Stimulated activated CD4-positive, alpha-beta T cell treated with anti-CD3 and anti-CD28 coated beads, Interleukin-4, amount 100 ng/mL, for 1 hour (primary cell): ENCODE measurements around the gene ZNF536.
"Not testable (repeated sequence)": the region's sequence is repeated elsewhere in the genome, so short reads cannot be mapped to it uniquely, and the experiment has no call there.

Experiments used
- DNase-seq: peaks from one replicate; pipeline ENCODE4 v3.0.0-alpha.2; 2020

The ZNF536 gene

DNA sequence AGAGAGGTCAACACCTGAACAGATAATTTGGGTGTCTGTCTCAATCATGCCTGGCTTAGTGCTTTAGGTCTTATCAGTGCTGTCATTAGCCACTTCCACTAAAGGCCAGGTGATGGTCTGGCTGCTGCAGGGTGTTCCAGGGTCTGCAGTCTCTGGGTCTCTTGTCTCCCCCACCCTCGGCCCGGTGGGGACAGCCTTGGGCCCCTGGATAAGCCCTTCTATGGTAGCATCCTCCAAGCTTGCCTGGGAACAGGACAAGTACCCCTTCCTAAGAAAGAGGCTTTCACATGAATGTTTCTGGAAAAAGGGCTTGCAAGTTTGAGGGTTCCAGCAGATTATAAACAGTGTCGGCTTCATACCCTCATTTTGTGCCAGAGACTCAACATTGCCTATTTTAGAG lies 29.3 kb upstream of the ZNF536 start:
- DNase-seq: no peak

DNA sequence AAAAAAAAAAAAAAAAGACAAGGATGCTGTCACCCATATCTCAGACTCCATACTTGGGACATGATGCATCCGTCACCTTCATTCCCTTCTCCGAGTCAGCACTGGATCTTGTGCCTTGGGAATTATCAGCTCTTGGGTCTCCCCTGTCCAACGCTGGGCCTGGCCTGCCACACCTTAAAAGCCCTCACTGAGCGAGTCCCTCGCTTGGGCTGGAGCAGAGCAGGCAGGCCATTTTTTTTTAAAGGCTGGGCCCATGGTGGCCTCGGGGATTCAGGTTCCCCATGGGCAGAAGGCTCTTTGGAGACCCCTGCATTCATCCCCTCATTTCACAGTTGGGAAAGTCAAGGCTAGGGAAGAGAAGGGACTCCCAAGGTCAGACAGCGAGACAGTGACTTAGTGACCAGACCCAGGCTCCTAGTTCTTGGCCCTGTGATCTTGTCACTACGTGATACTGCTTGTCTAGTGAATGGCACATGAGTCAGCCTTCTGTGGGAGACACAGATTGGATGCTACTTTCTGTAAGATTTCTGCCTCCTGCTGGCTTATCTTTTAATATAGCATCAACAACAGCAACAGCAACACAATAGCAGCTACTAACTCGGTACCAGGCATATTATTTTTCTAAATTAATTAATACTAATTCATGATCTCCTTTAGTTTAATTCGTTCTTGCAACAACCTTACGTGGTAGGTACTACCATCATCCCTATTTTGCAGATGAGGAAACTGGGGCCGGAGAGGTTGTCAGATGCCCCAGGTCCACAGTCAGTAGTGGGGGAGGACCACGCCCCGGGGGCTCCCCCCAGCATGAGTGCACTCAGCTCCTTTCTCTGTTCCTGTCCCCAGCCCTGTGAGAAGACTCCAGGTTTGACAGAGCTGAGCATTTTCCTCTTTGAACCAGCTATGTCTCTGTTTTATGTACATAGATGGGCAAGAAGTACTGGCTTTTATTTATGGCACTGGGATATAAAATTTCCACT lies 27.4 kb upstream of the ZNF536 start:
- DNase-seq: no peak

DNA sequence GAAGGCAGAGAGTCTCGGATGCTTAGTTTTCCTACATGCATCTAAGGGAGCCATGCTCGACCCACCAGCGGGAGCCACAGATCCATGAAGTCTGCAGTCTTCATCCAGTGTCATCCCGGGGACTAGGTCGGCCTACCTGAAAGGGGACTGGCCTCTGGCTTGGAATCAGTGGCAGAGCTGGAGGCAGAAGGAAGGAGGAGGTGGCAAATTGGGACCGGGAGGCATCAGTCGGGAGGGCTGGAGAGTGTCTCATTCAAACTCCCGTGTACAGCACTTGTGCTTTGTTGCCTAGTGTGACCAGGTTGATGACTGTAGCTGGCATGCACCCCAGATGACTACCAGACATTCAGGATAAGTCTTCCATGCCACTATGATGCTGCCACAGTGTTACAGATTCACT lies 26.5 kb upstream of the ZNF536 start:
- no peak for DNase-seq

DNA sequence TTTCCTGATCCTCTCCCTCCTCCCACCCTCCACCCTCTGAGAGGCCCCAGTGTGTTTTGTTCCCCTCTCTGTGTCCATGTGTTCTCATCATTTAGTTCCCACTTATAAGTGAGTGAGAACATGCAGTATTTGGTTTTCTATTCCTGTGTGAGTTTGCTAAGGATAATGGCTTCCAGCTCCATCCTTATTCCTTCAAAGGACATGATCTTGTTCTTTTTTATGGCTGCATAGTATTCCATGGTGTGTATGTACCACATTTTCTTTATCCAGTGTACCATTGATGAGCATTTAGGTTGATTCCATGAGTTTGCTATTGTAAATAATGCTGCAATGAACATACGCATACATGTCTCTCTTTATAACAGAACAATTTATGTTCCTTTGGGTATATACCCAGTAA lies 25.7 kb upstream of the ZNF536 start:
- DNase-seq: not testable (repeated sequence)

DNA sequence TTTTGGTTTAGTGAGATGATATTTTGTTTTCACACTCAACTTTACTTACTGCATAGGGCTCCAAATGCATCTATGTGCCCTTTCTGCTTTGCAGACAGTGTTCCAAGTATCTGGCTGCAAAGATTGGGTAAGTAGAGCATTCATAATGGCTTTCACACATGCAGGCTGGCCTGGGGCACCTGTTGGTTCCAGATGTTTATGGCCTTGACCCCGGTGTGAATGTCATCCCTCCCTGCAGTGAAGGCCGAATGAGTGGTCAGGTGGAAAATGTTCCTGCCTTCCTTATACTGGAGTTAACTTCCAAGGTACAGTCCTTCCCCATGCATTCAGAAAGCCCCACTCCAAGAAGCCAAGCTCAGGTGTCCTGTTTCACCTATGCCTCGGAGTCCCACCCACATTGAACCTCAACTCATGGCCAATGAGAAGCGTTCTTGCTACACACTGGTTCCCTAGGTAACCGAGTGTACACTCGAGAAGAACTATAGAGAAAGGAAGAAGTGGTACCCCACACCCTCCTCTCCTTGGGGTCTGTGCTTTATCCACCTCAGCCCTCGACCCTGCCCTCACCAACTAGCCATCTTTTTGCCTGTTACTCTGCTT lies 23.0 kb upstream of the ZNF536 start:
- DNase-seq: no peak

DNA sequence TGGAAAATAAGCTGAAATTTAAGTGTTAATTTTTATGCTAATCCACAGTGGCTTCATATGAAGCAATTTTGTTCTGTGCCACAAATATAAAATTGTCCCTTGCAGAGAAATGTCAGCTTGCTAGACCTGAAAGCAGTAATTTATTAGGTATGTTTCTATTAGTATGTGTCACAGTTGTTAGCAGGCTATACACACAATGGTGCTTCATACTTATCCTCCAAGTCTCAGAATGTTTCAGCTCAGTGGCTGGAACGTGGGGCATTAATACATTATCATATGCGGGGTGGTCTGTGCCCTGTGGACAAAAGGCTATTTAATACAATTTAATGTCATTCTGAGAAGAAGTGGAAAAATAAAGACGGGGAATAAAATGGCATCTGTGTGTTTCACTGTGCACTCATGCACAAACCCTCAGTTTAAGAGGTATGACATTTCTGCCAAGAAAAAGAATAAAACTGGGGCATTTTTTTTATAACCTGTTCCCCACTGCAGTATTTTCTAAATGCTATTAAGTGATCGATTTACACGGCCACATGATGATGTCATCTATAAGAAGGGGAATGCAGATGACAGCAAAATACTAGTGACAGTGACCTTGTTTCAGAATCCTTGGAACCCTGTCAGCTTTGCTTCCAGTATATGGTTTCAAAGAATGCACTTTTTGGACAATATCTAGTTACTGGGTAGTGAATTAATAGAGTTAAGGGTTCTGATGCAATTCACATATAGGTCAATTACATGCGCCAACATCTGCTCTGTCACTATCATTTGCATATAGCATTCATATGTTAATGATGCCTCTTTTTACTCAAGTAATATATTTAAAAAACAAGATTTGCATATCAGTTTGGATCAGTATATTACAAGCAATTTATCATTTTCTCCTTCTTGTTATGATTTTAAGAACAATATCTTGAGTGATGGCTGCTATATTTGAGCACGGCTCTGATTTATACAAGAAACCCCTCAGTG lies 21.2 kb upstream of the ZNF536 start:
- no peak for DNase-seq

DNA sequence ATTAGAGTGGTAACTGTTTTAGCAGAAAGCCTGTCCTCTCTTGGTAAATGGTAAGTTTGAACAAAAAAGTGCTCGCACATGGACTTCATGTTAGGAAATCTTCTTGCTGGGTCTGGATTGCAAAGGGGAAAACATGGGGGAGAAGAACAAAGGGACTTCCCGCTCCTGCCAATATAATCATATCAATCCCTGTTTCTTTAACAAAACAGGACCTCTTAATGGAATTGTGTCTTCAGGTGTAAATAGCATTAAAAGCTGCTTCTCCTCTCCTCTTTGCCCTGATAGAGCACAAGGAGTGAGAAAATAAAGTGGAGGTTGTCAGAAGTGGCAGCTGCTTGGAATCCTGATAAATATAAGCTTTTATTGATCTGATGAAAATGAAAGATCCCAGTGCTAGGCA lies 20.4 kb upstream of the ZNF536 start:
- no peak for DNase-seq

DNA sequence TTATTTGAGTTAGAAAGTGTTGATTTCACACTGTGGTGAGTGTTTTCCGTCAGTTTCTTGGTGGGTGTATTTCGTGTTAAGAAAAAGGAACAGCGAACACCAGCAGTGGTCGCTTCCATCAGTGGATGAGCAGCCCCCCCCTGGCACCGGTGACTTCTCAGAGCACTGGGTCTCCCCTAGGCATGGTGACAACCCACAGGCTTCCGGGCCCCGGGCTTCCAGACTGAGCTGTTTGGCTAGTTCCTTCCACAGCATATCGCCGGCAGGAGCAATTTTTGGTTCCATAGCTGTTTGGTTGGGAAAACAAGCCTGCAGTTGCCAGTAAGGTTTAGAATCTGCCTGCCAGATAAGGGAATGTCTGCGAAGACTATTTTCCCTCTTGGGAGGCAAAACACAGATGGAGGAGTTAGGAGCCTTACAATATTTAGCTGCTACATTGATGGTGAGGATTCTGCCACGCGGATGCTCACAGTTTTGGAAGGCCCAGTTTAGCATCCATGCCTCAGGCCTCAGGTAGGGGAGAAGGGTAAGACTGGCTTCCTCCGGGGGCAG lies 18.7 kb upstream of the ZNF536 start:
- DNase-seq: no peak

DNA sequence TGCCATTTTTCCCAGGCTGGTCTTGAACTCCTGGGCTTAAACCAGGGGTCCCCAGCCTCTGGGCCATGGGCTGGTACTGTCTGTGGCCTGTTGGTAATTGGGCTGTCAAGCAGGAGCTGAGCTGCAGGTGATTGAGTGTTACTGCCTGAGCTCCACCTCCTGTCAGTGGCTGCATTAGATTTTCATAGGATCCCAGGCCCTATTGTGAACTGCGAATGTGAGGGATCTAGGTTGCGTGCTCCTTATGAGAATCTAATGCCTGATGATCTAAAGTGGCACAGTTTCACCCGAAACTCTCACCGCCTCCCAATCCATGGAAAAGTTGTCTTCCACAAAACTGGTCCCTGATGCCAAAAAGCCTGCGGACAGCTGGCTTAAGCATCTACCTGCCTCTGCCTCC lies 16.6 kb upstream of the ZNF536 start:
- no peak for DNase-seq

DNA sequence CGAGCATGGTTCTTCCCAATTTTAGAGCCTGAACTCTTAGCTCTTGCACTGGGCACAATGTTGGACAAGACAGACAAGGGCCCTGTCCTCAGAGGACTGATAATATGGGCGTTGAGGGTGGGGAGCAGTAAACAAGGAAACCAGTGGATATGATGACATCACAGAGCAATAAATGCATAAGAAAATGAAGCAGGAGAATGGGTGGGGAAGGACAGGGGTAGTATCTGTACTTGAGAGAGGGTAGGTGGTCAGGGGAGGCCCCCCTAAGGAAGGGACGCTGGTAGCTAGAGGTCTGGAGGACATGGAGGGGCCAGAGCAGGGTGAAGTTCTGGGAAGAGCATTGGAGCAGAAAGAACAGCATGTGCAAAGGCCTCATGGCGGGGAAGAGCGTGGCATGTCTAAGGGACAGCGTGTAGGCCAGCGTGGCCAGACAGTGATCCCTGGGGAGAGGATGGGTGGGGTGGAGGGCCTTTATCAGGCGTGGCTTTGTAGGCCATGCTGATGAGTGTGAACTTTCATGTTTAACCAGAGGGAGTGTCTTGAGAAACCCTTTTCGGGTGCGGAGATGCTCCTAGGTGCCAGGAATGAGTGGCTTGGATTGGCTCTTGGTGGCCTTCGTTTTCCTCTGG lies 15.1 kb upstream of the ZNF536 start:
- no peak for DNase-seq

DNA sequence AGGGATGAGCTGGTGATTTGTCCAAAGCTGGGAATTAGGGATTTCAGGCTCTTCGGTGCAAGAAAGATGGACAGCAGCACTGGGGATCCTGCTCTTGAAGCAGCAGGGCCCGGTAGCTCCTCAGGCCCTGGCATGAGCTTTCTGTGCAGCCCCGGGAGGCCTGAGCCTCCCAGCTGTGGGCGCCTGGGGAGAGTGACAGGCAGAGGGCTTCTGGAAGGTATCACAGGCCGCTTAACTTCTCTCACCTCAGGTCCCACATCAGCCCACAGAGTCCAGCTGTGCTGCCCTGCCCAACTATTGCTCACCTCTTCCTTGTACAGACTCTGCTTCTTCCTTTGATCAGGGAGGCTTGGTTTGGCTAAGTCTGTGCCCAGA lies 14.6 kb upstream of the ZNF536 start:
- no peak for DNase-seq

DNA sequence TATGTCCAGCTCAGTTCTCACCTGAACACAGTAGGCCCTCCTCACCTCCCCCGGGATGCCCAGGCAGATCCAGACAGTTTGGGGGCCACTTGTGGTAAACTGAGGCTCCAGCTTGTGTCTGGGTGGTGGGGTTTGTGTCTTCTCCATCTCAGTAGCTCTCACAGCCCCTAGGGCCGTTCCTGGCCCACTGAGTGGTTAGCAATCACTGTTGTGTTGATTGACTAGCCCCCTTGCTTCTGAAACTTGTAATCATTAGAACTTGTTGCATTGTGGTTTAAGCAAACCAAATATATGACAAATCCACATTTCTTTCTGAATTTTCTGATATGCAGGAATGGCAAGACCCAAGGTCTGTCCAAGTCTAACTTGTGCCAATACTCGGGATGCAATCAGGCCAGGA lies 13.9 kb upstream of the ZNF536 start:
- DNase-seq: no peak

DNA sequence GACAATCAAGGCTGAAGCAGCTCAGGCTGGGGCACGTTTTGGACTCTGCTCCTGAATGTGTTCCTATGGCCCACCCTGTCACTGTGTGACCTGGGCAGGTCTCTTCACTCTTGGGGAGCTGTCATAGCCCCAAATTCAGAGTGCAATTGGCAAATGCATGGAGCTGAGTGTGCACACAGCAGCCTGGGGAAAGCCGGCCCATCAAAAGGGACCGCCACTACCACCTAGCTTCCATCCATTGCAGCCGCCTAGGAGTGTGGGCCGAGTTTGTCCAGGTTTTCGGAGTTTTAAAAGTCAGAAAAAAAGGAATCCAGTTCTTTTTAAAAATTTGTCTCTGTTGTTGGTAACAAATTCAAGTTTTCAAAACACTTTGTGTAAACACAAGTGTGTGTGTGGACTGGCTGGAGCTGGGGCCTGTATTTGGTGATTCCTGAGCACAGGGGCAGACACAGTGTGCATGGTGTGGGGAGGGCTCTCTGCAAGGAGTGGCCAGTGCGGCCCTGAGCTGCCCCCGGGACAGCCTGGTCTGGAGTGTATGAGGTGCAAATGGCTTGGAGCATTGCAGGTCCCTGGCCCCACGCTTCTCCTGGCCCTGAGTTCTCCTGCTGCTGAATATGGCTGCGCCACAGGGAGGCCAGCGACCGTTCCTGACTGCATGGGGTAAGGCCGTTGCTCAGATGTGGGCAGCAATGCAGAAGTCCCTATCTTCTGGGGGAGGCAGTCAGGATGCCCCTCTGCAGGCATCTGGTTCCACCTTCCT lies 13.2 kb upstream of the ZNF536 start:
- DNase-seq: no peak

DNA sequence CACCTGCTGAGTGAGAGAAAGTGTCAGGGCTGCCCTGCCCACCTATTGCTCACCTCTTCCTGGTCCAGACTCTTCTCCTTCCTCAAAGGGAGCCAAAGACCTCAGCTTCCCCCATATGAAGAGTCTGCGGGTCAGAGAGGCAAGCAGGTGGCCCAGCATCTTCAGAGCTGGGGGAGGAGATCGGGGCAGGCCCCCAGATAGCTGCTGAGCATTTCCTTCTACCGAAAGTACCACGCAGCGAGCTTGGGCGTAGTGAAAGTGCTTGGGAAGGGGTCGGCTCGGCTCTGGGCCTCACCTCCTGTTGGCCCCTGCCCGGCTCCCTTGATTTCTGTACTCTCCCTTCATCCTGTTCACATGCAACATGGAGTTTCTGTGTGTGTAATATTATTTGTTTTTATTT lies 12.2 kb upstream of the ZNF536 start:
- DNase-seq: no peak

DNA sequence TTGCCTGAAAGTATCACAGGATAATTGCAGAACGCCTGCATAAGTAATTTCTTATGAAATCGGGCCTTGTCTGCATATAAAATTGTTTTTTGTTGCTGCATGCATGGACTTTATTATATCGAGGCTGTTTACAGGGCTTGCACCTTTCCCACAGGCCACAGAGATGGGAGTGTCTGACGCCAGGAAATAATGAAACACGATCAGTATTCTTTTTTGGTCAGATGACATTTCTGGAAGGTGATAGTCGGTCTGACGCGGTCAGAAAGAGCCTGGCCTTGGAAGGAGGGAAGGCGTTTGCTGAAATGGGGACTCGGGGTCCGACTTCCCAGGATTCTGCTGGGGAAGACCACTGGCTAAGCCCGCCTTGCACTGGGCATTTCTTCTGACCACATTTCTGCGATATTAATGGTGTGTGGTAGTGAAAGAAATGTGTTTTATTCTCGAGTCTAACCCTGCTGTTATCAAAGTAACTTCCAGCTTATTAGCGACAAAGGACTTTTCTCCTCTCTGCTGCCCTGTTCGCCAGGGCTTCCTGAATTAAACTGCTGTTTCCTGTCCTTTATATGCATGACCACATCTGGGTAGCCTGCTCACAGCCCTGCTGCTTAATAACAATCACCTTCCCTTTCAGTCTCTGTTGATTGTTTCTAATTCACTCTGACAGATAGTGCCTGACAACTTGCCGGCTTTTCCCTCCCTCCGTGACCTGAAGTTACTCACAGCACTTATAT lies 11.6 kb upstream of the ZNF536 start:
- DNase-seq: no peak

DNA sequence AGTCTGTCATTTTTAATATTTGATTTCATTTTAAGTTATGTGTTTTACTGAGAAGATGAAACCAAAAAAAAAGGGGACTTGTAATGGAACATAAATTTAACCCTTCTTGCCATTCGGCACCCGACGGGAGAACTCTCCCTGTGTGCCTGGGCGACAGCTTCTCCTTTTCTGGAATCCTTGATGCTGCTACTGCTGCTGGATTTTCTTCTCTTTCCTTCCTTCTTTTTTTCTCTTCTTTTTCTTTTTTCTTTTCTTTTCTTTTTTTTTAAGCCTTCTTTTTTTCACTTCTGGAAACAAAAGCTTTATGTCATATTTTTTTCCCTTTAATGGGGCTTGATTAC lies 11.1 kb upstream of the ZNF536 start:
- no peak for DNase-seq

DNA sequence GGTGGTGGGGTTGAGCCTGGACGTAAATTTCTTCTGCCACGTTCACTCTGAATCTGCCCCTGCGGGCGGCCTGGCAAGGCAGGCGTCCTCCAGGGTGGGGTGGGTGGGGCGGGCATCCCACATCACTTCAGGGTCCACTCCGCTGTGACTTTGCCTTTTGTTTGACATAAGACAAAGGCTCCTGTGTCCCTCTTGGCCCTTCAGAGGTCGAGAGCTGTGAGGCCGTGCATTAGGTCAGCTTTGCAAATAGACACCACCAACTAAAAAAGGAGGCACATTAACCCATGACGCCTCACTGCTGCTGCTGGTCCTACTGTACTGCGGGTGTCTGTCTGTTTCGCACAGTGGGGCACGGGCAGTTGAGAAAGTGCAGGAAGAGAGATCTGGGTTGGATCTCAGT lies 10.5 kb upstream of the ZNF536 start:
- no peak for DNase-seq

DNA sequence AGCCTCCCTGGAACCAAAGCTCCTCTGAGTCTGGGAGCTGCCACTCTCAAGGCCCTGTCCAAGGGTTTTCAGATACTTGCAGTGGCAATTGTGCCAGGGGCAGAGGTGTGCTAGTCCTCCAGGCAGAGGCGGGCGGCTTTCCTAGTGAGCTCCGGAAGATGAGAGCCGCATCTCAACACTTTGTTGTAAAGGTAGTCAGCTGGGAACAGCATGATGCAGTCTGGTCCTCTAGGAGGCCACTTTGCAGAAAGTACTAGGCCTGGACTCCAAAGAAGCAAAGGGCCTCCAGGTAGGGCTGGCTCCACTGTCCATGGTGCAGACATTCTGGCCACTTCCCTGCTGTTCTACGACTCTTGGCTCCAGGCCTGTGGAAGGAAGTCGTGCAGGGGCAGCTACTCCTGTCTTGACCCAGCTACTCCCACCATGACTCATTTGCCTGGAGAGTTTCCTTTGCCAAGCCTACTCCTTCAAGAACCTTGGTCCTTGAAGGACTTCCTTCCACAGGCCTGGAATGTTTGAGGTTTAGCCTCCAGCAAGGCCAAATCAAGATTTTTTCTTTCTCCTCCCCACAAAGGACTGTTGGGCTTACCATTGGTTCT lies 9.9 kb upstream of the ZNF536 start:
- DNase-seq: no peak

DNA sequence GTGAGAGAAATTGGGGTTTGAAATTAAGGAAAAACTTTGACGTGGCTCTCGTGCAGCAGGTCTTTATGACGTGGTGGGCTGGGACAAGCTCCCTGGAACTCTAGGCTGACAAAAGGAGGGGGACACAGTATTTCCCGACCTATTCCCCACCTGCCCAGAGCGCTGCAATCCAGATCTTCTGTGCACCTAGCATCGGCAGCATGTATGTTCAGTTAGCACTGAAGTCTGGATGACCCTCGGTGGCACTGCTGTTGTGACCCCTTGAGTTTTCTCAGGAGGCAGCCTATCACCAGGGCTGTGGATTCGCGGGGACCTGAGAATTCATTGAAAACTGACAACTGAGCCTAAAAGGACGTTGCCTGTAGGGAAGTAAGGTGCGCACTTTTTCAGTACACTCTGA lies 9.1 kb upstream of the ZNF536 start:
- DNase-seq: no peak

DNA sequence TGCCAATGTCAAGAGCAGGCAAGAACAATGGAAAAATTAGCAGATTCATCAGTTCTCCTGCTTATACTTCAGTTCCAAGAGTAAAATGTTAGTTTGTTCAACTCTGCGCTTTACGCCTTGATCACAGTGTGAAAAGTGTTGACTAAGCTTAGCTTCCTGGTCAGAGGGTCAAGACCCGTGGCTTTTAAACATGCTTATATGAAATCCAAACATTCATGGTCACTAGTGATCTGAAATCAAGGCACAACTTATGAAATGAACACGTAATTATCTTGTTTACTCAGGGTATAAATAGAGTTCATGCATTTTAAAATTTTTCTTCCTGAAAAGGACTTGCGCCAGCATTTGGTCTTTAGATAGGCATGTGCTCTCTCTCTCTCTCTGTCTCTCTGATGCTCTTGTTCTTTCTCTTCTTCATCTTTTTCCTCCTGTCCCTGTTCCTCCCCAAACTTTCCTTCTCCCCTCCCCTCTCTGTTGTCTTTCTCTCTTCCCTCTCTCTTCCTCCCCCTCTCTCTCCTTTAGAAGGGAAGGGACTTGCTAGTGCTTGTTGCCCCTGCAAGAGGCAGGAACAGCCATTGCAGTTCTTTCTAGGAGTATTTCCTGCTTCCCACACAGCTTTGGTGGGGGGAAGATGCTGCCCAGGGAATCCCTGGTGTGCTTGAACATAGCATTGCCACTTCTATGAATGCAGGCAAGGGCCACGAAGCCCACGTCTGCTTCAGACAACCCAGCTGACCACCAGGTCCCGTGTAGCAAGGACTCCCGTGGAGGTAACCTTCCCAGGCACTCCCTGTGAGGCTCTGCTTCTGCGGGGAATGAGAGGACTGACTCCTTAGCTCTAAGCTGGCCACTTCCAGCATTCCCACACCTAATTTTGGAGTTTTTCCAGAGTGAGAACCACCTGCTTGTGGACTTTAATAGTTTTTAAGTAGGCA lies 7.1 kb upstream of the ZNF536 start:
- DNase-seq: no peak
